G401.6 (cell line): ENCODE results near the gene CASZ1.

ENCODE experiments used
- FAIRE-seq: peaks from 2 replicates; lab custom pipeline; 2012; peaks lifted over from hg19 to GRCh38; lab: Jason Lieb, UNC

Gene CASZ1

DNA sequence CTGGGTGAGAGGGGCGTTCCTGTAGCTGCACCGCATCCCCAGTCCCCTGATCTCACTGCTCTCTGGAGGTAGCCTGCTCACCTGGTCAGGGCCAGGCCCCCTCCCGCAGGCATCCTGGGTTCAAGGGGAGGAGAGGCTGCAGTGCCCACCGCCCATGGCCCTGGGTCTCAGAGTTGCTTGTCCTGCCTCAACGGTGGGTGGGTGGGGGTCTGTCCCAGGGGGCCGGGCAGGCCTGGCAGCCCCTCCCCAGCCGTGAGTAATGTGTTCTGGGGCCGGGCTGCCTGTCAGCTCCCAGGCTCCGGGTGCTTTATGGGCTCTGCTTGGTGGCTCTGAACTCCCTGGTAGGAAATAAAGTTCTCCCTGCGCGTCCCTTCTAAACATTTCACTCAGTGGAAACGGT, 126.9 kb downstream of the CASZ1 start:
- no peak for FAIRE-seq

DNA sequence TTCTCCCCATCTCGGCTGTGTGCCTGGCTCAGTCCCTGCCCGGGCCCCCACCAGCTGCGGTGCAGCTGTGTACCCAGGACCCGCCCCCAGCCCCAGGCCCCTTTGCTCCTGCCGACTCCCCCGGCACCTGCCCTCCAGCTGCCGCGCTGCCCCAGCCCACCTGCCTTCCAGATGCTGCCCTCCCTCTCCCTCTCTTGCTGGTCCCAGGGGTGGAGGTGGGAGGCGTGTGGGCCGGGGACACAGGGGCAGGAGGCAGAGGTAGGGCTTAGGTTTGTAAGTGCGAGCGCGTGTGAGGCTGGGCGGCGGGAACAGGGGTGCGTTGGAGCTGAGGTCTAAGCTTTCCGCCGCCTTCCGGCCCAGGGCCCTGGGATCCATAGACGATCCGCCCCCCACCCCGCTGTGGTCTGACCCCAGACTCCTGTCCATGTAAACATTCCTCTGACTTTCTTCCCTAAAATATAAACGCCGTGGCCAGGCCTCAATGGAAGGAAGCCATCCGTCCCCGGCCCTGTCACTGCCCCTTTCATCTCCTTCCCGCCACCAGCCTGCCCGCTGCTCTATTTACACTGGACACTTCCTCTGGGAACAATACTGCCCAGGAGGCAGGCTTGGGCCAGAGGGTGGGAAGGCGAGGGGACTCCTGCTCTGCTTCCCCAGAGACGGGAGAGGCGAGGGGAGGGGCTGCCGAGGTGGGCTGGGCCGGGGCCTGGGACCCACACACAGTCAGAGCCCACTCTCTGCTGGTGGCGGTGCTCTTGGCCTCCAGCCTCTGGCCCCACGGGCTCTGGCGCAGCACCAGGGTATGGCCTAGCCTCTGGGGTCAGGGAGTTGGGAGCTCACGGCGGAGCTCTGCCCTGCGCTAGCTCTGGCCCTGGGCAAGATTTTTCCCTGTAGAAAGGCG, 128.3 kb downstream of the CASZ1 start:
- FAIRE-seq: no peak

DNA sequence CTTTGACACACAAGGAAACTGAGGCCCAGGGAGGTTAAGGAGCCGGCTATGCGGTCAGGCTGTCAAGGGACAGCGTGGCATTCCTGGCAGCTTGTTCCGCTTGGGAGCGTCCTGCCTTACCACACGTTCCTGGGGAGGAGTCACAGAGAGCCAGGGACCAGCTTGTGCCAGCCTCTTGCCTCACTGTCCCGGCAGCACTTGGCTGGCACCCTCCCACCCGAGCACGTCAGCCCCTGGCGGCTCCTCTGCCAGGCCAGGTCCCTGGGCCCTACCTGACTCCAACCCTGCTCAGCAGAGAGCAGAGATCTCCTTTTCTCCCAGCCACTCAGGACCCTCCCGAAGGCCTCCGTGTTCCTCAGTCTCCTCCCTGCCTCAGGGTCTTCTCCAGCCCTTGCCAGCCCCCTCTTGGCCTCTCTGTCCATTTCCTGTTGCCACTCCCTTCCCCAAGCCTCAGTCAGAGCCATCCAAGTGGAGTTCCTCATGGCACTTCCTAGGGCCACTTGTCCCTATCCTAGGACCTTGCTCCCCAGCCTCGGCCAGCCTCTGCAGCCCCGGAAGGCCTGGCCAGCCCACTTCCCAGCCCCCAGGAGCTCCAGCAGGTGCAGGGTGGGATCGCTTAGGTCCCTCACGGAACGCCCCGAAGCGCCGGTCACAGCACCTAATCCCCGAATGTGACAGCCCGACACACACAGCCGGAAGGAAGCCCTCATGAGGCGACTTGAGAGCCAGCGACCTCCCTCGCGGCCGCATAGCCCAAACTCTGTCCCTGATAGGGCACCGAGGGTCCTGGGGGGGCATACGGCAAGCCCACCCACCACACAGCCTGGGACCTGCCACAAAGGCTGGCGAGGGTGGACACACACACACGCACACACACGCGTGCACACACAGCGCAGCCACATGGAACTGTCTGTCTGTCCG, 130.3 kb downstream of the CASZ1 start:
- FAIRE-seq: no peak

DNA sequence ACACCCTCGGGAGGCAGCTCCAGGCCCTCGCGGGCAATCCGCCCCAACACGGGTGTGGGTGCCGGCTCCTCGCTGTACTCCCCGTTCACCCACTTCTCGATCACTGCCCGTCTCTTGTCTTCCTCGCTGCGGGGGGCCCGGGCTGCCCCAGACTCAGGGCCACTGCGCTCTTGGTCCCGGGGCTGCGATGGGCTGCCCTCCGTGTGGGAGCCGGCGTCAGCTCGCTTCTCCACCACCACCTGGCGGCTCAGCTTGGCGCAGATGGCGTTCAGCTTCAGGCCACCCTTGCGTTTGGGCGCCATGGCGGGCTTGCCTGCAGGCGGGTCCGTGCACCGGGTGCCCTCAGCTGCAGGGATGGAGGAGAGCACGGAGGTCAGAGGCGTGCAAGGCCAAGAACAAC, 131.2 kb downstream of the CASZ1 start:
- FAIRE-seq: no peak

DNA sequence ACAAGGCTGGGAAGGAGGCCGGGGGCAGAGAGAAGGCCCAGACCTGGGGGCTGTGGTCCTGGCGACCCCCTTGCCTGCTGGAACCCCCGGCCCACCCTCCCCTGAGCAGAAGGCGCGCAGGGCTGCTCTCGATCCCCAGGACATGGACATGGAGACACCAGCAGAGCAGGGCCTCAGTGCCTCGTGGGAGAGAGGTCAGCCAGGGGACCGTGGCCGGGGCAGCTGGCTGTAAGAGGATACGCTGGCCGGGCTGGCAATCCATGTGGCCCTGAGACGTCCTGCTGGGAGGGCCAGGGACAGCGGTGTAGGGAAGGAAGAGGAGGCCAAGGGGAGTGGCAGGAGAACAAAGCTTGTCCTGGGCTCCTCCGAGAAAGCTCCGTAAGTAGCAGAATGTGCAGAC, 132.2 kb downstream of the CASZ1 start:
- no peak for FAIRE-seq

DNA sequence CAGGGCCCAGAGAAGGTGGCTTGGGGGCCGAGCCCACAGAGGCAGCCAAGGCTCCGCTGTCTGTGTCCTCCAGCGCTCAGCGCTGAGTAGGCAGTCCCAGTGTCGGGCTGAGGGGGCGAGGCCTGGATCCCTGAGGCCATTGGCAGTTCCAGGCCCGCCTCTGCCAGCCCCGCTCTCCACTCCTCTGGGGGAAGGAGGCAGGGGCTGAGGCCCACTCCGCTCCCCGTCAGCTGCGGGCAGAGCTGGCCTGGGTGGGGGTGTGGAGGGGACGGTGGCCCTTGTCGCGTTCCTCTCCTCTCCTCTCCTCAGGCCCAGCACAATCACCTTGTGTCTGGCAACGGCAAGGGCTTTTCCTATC, 132.8 kb downstream of the CASZ1 start:
- no peak for FAIRE-seq

DNA sequence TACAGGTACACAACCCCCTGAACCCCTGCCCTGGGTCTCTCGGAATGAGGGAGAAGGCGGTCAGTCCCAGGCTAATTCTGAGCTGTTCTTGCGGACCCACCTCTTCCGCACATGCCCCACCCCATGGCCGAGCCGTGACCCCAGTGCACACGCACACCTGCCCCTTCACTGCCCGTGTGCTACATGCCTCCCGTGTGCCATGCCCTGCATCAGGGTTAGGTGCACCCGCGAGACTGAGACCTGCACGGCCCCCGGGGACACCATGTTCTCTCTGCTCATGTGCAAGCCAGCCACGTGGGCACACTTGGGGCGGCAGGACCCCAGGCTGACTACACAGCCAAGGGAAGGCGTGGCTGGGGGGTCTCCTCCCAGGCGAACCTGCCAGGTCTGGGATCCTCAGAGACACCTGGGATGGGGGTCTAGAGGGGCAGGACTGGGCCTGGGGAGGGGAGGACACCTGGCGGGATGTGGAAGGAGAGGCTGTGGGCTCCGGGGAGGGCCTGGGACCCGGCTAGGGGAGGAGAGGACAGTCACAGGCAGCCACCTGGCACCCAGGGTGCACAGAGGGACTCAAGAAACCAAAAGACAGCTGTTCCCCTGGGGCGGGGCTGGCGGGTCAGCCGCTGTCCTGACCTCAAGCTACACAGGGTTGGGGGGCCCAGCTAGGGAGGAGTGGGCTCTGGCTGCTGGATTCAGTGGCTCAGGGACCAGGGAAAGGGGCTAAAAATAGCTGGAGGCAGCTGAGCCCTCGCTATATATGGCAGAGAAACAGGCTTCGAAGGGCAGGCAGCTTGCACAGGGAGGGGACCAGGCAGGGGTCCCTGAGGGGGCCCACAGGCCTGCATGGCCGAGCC, 133.4 kb downstream of the CASZ1 start:
- FAIRE-seq: no peak

DNA sequence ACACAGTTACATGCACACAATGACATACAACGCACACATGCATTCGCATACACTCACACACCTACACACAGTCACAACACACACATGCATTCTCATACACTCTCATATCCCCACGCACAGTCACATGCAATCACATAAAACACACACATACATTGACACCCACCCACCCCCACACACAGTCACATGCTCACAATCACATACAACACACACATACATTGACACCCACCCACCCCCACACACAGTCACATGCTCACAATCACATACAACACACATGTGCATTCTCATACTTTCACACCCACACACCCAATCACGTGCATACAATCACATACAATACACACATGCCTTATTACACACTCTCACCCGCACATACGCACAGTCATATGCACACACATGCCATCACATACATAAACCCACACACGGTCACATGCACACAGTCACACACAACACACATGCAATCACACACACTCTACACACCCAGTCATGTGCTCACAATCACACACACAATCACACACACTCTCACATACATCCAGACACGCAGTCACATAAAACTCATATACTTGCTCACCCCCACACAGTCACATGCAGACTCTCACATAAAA, 134.3 kb downstream of the CASZ1 start:
- no peak for FAIRE-seq

DNA sequence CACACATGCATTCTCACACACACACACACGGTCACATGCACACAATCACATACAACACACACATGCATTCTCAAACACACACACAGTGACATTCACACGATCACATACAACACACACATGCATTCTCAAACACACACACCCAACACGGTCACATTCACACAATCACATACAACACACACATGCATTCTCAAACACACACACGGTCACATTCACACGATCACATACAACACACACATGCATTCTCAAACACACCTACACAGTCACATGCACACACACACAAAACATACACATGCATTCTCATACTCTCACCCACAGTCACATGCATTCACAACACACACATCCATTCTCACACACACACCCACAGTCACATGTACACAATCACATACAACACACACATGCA, 135.0 kb downstream of the CASZ1 start:
- FAIRE-seq: no peak

DNA sequence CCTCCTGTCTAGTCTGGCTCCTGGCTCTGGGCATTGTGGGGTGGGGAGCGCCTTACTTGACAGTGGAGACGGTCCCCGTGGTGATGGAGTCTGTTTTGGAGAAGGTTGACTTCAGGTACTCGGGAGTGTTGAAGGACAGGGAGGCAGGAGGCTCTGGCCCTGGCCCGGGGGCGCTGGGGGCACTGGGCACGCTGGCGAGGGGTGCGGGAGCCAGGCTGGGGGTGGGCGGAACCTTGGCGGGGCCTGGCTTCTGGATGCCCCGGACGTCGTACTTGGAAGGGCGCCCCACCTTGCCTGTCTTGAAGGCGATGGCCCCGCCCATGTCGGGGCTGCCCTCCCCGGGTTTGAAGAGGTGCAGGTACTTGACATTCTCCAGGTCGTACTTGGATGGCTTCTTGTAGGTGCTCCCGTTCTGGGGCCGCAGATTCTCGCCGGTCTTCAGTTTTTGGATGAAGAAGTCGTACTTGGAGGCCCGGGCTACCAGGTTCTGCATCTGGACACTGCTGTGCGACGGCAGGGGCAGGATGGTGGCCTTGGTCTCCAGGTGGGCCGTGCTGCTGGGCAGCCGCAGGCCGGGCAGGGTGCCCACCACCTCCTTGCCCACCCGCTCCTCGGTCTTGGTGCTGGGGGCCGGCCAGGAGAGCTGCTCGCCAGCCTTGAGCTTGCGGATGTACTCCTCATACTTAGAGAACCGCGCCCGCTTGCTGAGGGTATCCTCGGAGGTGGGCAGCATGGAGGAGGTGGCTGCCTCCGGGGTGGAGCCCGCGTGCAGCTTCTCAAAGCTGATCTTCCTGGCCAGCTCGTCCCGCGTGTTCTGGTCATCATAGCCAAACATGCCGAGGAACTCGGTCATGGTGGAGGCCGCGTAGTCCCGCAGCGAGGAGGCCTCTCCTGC, 136.6 kb downstream of the CASZ1 start:
- FAIRE-seq: no peak

DNA sequence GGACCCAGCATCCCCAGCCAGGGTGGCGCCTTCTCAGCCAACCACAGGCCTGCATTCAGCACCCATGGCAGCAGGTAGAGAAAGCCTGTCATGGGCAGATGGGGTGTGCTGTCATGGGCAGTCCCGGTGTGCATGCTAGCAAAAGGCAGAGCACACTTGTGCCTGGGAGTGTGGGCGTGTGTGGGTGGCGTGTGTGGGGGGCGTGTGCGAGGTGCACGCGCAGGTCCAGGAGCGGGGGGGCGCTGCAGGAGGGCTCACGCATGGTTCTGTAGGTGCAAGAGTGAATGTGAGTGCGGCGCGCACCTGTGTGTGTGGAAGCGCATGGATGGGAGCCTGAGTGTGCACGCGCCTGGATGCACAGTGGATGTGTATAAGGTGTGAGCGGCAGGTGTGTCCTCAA, 137.2 kb downstream of the CASZ1 start:
- no peak for FAIRE-seq

DNA sequence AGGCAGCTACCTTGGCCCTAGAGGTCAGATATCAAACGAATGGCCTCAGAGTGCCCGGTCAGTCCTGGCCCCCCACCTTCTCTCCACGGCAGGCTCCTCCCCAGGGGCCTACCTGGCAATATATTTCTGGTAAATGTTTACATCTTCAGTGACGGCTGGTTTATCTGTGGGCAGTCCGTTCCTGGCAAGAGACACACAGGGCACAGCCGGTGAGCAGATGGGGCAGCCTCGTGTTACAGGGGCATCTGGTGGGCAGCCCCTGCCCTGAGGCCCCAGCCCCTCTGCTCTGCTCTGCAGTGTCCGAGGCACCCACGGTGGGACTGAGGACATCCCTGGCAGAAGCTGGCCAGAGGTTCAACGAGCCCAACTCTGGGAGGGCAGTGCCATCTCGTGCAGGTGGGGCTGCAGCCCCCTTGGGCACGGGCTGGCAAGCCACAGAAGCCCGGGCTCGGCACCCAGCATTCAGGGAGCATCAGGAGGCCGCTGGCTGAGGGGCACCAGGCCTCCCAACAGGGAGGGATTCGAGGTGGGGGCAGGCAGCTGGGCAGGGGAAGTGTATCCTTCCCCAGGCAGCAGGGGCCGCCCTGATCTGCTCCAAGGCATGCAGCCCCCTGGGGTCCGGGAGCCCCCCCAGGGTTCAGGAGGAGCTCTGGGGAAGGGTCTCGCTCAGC, 137.9 kb downstream of the CASZ1 start:
- FAIRE-seq: no peak

DNA sequence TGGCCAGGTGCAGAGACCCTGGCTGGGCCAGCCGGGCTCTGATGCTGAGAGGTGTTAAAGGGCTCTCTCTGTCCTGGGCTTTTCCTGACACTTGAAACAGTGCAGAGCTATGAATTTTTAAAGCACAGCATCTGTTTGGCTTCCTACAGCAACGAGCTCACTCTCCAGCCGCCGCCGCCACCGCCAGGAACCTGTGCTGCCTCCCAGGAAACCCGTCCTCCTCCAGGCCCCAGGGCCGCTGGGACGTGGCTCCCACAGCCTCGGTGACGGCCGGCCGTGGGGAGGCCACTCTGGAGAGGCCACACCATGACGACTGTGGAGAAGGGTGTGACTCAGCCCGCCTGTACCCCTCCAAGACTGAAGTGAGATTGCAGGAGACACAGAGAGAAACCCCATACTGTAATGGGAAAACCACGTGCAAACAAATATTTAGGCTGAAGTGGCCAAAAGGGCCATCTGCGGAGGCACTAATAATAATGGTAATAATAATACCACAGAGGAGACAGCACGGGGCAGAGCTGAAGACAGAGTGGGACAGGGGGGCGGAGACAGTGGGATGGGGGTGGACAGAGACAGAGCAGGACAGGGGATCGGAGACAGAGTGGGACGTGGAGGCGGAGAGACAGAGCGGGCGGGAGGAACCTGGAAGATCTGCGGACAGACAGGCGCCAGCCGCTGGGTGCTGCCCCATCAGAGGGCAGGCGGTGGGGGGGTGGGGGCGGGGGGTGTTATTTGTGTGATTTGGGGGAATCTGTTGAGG, 139.2 kb downstream of the CASZ1 start:
- no peak for FAIRE-seq

DNA sequence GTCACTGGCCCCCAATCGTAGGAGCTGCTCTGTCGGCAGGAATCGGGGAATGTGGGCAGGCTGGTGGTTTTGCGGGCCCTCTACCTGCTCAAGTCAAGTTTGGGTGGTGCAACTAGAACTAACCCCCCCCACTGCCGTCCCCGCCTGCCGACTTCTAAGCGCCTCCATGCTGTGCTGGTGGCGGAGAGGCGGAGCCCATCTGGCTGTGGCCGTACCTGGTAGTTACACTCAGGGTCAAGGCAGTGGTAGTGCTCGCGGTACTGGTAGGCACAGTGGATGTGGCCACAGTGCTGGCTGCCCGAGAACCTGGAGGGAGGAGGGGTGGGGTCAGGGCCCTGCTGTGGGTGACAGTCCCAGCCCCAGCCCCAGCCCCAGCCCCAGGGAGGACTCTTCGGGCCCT, 140.0 kb downstream of the CASZ1 start:
- FAIRE-seq: no peak

DNA sequence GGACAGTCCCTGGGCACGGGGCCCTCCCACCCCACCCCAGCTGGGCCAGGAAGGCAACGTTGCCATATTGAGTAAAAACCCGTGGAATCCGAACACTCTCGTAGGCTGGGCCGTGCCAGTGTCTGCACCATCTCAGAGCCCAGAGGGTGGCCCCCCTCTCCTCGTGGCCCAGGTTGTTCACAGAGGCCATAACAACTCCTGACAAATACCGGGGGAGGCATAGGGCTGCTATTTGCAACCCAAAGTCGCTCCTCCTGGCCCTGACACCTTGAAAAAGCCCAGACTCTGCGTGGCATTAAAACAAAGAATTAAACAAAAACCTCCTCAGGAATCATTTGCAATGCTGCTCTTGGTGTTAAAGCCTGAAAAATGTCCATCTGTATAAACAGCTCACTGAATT, 141.4 kb downstream of the CASZ1 start:
- FAIRE-seq: no peak

DNA sequence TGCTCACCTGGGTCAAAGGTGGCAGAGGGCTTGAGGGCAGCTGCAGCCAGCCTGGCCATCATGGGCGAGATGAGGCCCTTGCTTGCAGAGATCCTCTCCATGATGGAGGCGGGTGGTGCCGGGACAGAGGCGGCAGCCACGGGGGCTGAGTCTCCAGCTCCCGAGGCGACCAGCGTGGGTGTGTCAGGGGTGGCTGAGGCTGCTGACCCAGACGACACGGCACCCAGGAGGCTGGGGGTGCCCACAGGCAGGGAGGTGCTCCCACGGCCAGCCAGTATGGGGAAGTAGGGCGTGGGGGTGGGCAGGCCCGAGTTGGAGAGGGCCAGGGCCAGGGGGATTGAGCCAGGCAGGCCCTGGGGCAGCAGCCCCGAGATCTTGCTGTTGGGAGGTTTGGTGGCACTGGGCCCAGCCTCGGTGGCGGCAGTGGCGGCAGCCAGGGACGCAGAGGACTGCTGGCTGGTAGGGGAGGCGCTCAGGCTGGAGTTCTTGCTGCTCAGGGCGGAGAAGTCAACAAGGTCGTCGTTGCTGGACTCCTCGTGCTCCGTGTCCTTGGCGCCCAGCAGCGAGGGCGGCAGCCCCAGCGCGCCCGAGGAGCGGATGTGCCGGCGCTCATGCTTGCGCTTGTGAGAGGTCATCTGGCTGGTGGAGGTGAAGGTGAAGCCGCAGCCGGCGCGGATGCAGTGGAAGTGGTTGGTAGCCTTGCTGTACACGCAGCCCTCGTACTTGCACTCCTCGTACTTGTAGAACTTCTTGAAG, 142.9 kb downstream of the CASZ1 start:
- no peak for FAIRE-seq

DNA sequence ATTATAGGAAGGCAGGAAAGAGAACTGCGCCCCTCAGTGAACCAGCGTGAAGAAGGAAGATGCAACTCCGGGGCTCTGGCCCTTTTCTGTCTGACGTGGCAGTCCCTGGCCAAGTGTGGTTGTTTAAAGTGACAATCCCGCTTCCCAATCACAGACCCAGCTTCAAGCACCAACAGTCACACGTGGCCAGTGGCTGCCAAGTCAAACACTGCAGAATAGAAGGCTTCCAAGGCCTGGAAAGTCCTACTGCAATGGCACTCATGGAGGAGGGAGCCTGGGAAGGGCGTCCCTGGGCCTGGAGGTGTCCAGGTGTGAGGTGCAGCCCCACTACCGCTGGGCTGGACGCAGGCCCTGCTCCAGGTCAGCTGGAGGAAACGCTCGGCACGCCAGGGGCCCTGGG, 143.8 kb downstream of the CASZ1 start:
- FAIRE-seq: no peak

DNA sequence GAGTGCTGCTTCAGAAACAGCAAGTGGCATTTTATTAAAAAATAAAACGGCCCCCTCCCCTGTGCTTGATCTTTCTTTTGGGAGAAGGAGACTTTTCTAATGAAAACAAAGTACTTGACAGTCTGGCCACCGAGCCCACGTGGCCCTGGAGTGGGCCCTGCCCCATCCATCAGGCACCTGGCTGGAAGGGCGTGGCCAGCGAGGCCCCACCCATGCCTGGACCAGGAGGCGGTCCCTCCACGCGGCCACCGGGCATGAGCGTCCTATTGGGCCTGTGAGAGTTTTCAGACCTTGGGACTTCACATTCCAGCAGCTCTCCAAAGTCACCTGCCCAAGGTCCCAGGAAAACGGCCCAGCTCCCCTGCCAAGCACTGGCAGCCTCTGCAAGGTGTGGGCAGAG, 144.7 kb downstream of the CASZ1 start:
- no peak for FAIRE-seq

DNA sequence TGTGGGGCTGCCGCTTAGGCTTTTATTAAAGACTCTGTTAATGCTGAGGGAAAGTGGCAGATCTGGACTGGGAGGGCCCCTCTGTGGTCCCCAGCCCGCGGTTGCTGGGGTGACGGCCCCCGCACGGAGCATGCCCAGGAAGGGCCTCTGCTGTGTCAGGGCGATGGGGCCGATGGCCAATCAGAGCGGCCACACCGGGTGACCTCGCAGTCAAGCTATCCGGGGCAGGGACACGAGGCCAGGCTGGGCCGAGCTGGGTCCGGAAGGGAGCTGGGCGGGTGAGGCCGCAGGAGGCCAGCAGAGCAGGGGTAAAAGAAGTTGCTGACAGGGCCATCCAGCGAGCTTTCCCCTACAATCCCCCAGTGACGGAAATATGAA, 145.1 kb downstream of the CASZ1 start:
- FAIRE-seq: no peak
